ENCODE data around the gene PATJ. TPM values are rescaled to one million over a fixed set of nuclear protein-coding genes. Genes with fewer than 3 reads are reported as not detected.
A peak's percentile ranks its signal among the peaks of the same experiment; 100 is the strongest.

PATJ gene
- total and polyA plus RNA-seq, 2 of the 13 experiments (the other 11 are each of a cell fraction or from before 2014, with no cell fraction given): 6.2 to 16.8 TPM

GRCh38 chr1:61741711-61742619 lies at the start of gene PATJ (continued):
- TF ChIP-seq, protein P1, sequence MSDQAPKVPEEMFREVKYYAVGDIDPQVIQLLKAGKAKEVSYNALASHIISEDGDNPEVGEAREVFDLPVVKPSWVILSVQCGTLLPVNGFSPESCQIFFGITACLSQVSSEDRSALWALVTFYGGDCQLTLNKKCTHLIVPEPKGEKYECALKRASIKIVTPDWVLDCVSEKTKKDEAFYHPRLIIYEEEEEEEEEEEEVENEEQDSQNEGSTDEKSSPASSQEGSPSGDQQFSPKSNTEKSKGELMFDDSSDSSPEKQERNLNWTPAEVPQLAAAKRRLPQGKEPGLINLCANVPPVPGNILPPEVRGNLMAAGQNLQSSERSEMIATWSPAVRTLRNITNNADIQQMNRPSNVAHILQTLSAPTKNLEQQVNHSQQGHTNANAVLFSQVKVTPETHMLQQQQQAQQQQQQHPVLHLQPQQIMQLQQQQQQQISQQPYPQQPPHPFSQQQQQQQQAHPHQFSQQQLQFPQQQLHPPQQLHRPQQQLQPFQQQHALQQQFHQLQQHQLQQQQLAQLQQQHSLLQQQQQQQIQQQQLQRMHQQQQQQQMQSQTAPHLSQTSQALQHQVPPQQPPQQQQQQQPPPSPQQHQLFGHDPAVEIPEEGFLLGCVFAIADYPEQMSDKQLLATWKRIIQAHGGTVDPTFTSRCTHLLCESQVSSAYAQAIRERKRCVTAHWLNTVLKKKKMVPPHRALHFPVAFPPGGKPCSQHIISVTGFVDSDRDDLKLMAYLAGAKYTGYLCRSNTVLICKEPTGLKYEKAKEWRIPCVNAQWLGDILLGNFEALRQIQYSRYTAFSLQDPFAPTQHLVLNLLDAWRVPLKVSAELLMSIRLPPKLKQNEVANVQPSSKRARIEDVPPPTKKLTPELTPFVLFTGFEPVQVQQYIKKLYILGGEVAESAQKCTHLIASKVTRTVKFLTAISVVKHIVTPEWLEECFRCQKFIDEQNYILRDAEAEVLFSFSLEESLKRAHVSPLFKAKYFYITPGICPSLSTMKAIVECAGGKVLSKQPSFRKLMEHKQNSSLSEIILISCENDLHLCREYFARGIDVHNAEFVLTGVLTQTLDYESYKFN (CRISPR knock-in tag; conservative IDR thresholded peaks at IDR 0.05): 0 out of 2 replicates have a peak, but pooled peaks have one; percentile 24
- peak; percentile 47; the same call in 1 of the 2 replicates for TF ChIP-seq TFAP4 (IDR thresholded peaks at IDR 0.05; ENCODE audit: borderline replicate concordance, low read depth)
- peak; percentile 40; the same call in 1 of the 2 replicates for TF ChIP-seq POLR2G (IDR thresholded peaks at IDR 0.05; ENCODE audit: low read depth, low read length)
- peak; percentile 10; the same call in 1 of the 2 replicates for TF ChIP-seq BCL6 (CRISPR knock-in tag; IDR thresholded peaks at IDR 0.05)
- no peak for TF ChIP-seq ZNF747 (CRISPR knock-in tag; IDR thresholded peaks at IDR 0.05; ENCODE audit: borderline replicate concordance)
- peak; percentile 34; the same call in 1 of the 2 replicates for TF ChIP-seq SPEN (CRISPR knock-in tag; IDR thresholded peaks at IDR 0.05; ENCODE audit: low read depth)
- TF ChIP-seq ZNF614 (CRISPR knock-in tag; IDR thresholded peaks at IDR 0.05; ENCODE audit: borderline replicate concordance): 0 out of 2 replicates have a peak, but pooled peaks have one; percentile 14
- peak; percentile 51; the same call in 1 of the 2 replicates for TF ChIP-seq MTA1 (CRISPR knock-in tag; IDR thresholded peaks at IDR 0.05; ENCODE audit: borderline replicate concordance)
- 0 out of 2 replicates have a peak, but pooled peaks have one; percentile 14 for TF ChIP-seq DR1 (CRISPR knock-in tag; IDR thresholded peaks at IDR 0.05)
- peak; percentile 26; the same call in 1 of the 2 replicates for TF ChIP-seq ERF (CRISPR knock-in tag; IDR thresholded peaks at IDR 0.05)
- TF ChIP-seq MED8 (CRISPR knock-in tag; IDR thresholded peaks at IDR 0.05; ENCODE audit: insufficient replicate concordance): peak; percentile 22
- TF ChIP-seq ZNF546 (CRISPR knock-in tag; conservative IDR thresholded peaks at IDR 0.05): peak; percentile 5; the same call in 1 of the 2 replicates
- TF ChIP-seq, protein P2, sequence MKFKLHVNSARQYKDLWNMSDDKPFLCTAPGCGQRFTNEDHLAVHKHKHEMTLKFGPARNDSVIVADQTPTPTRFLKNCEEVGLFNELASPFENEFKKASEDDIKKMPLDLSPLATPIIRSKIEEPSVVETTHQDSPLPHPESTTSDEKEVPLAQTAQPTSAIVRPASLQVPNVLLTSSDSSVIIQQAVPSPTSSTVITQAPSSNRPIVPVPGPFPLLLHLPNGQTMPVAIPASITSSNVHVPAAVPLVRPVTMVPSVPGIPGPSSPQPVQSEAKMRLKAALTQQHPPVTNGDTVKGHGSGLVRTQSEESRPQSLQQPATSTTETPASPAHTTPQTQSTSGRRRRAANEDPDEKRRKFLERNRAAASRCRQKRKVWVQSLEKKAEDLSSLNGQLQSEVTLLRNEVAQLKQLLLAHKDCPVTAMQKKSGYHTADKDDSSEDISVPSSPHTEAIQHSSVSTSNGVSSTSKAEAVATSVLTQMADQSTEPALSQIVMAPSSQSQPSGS (CRISPR knock-in tag; IDR thresholded peaks at IDR 0.05): no peak
- TF ChIP-seq PATZ1 (CRISPR knock-in tag; IDR thresholded peaks at IDR 0.05): peak; percentile 73
- peak; percentile 12; the same call in 1 of the 2 replicates for TF ChIP-seq ELF3 (CRISPR knock-in tag; IDR thresholded peaks at IDR 0.05)
- peak; percentile 55 for TF ChIP-seq CEBPG (CRISPR knock-in tag; IDR thresholded peaks at IDR 0.05)
- peak; percentile 46 for TF ChIP-seq TAF1 (CRISPR knock-in tag; IDR thresholded peaks at IDR 0.05)
- TF ChIP-seq ZNF34 (CRISPR knock-in tag; IDR thresholded peaks at IDR 0.05; ENCODE audit: borderline replicate concordance): no peak
- TF ChIP-seq ISL2 (CRISPR knock-in tag; IDR thresholded peaks at IDR 0.05): peak; percentile 16; the same call in 1 of the 2 replicates
